GM23248 (cell line): ENCODE results near the gene TES. TPM values are rescaled to one million over a fixed set of nuclear protein-coding genes. Genes with fewer than 3 reads are reported as not detected.
"Not testable (repeated sequence)": the region's sequence is repeated elsewhere in the genome, so short reads cannot be mapped to it uniquely, and the experiment has no call there.

Source experiments
- DNase-seq: peaks from one replicate; pipeline ENCODE4 v3.0.0-alpha.2; 2015
- H2AFZ ChIP-seq: fragments of 200-600 bp; sonication (generic); 2 replicates; pipeline ENCODE4 v1.6.1; 2016; ENCODE audit warnings: antibody characterized with exemption
- H3F3A ChIP-seq: fragments of 200-600 bp; sonication (generic); 2 replicates; pipeline ENCODE4 v1.6.1; 2016; ENCODE audit warnings: mild to moderate bottlenecking, antibody characterized with exemption, mixed run types; ENCODE audit not compliant: insufficient read depth
- H3K27ac ChIP-seq: fragments of 200-600 bp; sonication (generic); 2 replicates; pipeline ENCODE4 v1.5.1; 2016; ENCODE audit warnings: mild to moderate bottlenecking
- H3K27me3 ChIP-seq: fragments of 200-600 bp; sonication (generic); replicated peaks from 2 replicates; pipeline ENCODE4 v1.6.1; 2016; ENCODE audit warnings: mild to moderate bottlenecking; ENCODE audit not compliant: insufficient read depth
- H3K36me3 ChIP-seq: fragments of 200-600 bp; sonication (generic); 2 replicates; pipeline ENCODE4 v1.6.1; 2016; ENCODE audit warnings: low read depth, mild to moderate bottlenecking
- H3K4me1 ChIP-seq: fragments of 200-600 bp; sonication (generic); 2 replicates; pipeline ENCODE4 v1.6.1; 2016; ENCODE audit warnings: mild to moderate bottlenecking; ENCODE audit not compliant: insufficient read depth
- H3K4me2 ChIP-seq: fragments of 200-600 bp; sonication (generic); one replicate; pipeline ENCODE4 v1.6.1; 2016; ENCODE audit warnings: mild to moderate bottlenecking; ENCODE audit not compliant: unreplicated experiment
- H3K4me3 ChIP-seq: fragments of 200-600 bp; sonication (generic); 2 replicates; pipeline ENCODE4 v1.5.1; 2016; ENCODE audit warnings: mild to moderate bottlenecking
- H3K79me2 ChIP-seq: fragments of 200-600 bp; sonication (generic); 2 replicates; pipeline ENCODE4 v1.6.1; 2016; ENCODE audit warnings: mild to moderate bottlenecking; ENCODE audit not compliant: insufficient read depth
- H3K9ac ChIP-seq: fragments of 200-600 bp; sonication (generic); 2 replicates; pipeline ENCODE4 v1.6.1; 2016; ENCODE audit warnings: mild to moderate bottlenecking
- H3K9me2 ChIP-seq: fragments of 200-600 bp; sonication (generic); 2 replicates; pipeline ENCODE4 v1.6.1; 2016; ENCODE audit warnings: mixed run types, mild to moderate bottlenecking, moderate library complexity; ENCODE audit not compliant: insufficient read depth
- H3K9me3 ChIP-seq: fragments of 200-600 bp; sonication (generic); one replicate; pipeline ENCODE4 v1.6.1; 2017; ENCODE audit warnings: low read depth
- H4K20me1 ChIP-seq: fragments of 200-600 bp; sonication (generic); 2 replicates; pipeline ENCODE4 v1.6.0; 2016; ENCODE audit not compliant: insufficient read depth
- EZH2 ChIP-seq: fragments of 200-600 bp; sonication (generic); IDR thresholded peaks from 2 replicates; pipeline ENCODE4 v1.6.1; 2018; ENCODE audit warnings: antibody characterized with exemption, mild to moderate bottlenecking; ENCODE audit not compliant: insufficient read depth, poor library complexity, severe bottlenecking
- EZH2phosphoT487 ChIP-seq: fragments of 200-600 bp; sonication (generic); IDR thresholded peaks from 2 replicates; pipeline ENCODE4 v1.6.1; 2018; ENCODE audit warnings: antibody characterized with exemption, moderate library complexity, mild to moderate bottlenecking, low read depth; ENCODE audit not compliant: insufficient read depth
- WGBS, 2 experiments: methylation state at CpG; one replicate each; pipeline ENCODE4 v1.1.6; 2015 to 2017; ENCODE audit warnings: low lambda C conversion rate in 2 of 2, low coverage in 1 of 2; ENCODE audit errors: missing lambda C conversion rate in 2 of 2; 5-methylcytosine and 5-hydroxymethylcytosine counted together
- in situ Hi-C: fragments of 300-500 bp; cut with MboI; formaldehyde crosslinking; loops from 2 replicates; pipeline ENCODE4 v1.15.0; 2020
- polyA plus RNA-seq: library from polyadenylated mRNA; unstranded; fragments of >200 nt; fragmentation: Nextera tagmentation; extraction: Ambion mirVana; gene quantifications from 2 replicates; pipeline ENCODE4 v1.2.1, GENCODE V29; 2016
- total RNA-seq: library from RNA; depleted of rRNA; stranded (reverse); fragments of >200 nt; shearing (Covaris generic); gene quantifications from 2 replicates; pipeline ENCODE4 v1.2.3, GENCODE V29; 2014

TES gene
- total and polyA plus RNA-seq, 2 experiments from 2014 or later = 32.5 to 41.5 TPM

GRCh38 chr7:116293139-116293538 lies 82.8 kb downstream of the TES start:
- Histone ChIP-seq H3K4me2 (no peak overlapping the region), H2AFZ (no peak overlapping the region), H3K36me3 (no peaks in the 10 kb centered on the region), H3K9me3 (no peaks in the 10 kb centered on the region), H3K79me2 (no peaks in the 10 kb centered on the region), H4K20me1 (no peaks in the 10 kb centered on the region), H3K27ac (no peak overlapping the region), H3K9me2 (no peaks in the 10 kb centered on the region), H3K9ac (no peak overlapping the region), H3K27me3 (no peaks in the 10 kb centered on the region), H3K4me3 (no peak overlapping the region), H3K4me1 (no peaks in the 10 kb centered on the region), H3F3A (no peaks in the 10 kb centered on the region)
- in situ Hi-C loops = no loop called here
- DNase-seq = no peak
- 85 to 93% methylated on average over 1 of the region's 1 CpG for WGBS, 2 experiments
- TF ChIP-seq EZH2phosphoT487 = no peak
- TF ChIP-seq EZH2 = no peak

GRCh38 chr7:116293633-116294032 lies 83.3 kb downstream of the TES start:
- H3K4me3 ChIP-seq = no peak overlapping the region
- no peak overlapping the region for H3K27ac ChIP-seq
- H3K4me1 ChIP-seq = no peaks in the 10 kb centered on the region
- WGBS, 2 experiments = 59 to 63% methylated on average over 3 of the region's 3 CpGs
- no peaks in the 10 kb centered on the region for H3F3A ChIP-seq
- no peak for DNase-seq
- H2AFZ ChIP-seq = no peak overlapping the region
- H3K36me3 ChIP-seq = no peaks in the 10 kb centered on the region
- no peak overlapping the region for H3K4me2 ChIP-seq
- no peaks in the 10 kb centered on the region for H4K20me1 ChIP-seq
- H3K27me3 ChIP-seq = no peaks in the 10 kb centered on the region
- no peaks in the 10 kb centered on the region for H3K79me2 ChIP-seq
- no peaks in the 10 kb centered on the region for H3K9me3 ChIP-seq
- in situ Hi-C loops = no loop called here
- H3K9ac ChIP-seq = no peak overlapping the region
- H3K9me2 ChIP-seq = no peaks in the 10 kb centered on the region
- TF ChIP-seq EZH2 (no peak), EZH2phosphoT487 (no peak)

- in situ Hi-C loops, H3K9me3 ChIP-seq, H3K27me3 ChIP-seq, H3K4me2 ChIP-seq, DNase-seq, H3K9ac ChIP-seq, H3K4me1 ChIP-seq, H3F3A ChIP-seq, H2AFZ ChIP-seq, H3K9me2 ChIP-seq, H3K79me2 ChIP-seq, H3K36me3 ChIP-seq, H3K4me3 ChIP-seq, H3K27ac ChIP-seq, H4K20me1 ChIP-seq: not testable (repeated sequence)
These were observed 85.6 kb downstream of the TES start for GRCh38 chr7:116295903-116296302.

- no peaks in the 10 kb centered on the region for H3F3A ChIP-seq
- TF ChIP-seq EZH2 (no peak), EZH2phosphoT487 (no peak)
These were observed 87.7 kb downstream of the TES start for GRCh38 chr7:116298055-116298454.

GRCh38 chr7:116298576-116298975 lies 88.2 kb downstream of the TES start:
- Histone ChIP-seq H2AFZ (no peak overlapping the region), H3K4me1 (no peaks in the 10 kb centered on the region), H4K20me1 (no peaks in the 10 kb centered on the region), H3K4me3 (no peak overlapping the region), H3K9me2 (no peaks in the 10 kb centered on the region), H3K9ac (no peak overlapping the region), H3K36me3 (no peaks in the 10 kb centered on the region), H3K79me2 (no peaks in the 10 kb centered on the region), H3K27me3 (no peaks in the 10 kb centered on the region), H3K9me3 (no peaks in the 10 kb centered on the region), H3K27ac (no peak overlapping the region), H3K4me2 (no peak overlapping the region), H3F3A (no peaks in the 10 kb centered on the region)
- WGBS, 2 experiments = 89 to 94% methylated on average over 3 of the region's 3 CpGs
- in situ Hi-C loops = no loop called here
- no peak for TF ChIP-seq EZH2
- TF ChIP-seq EZH2phosphoT487 = no peak
- DNase-seq = no peak

More at GRCh38 chr7:116298055-116298454, 87.7 kb downstream of the TES start:
- Histone ChIP-seq H3K9ac (no peak overlapping the region), H2AFZ (no peak overlapping the region), H3K79me2 (no peaks in the 10 kb centered on the region), H3K36me3 (no peaks in the 10 kb centered on the region), H4K20me1 (no peaks in the 10 kb centered on the region), H3K4me3 (no peak overlapping the region), H3K9me2 (no peaks in the 10 kb centered on the region), H3K27ac (no peak overlapping the region), H3K9me3 (no peaks in the 10 kb centered on the region), H3K27me3 (no peaks in the 10 kb centered on the region), H3K4me1 (no peaks in the 10 kb centered on the region), H3K4me2 (no peak overlapping the region)
- no peak for DNase-seq
- in situ Hi-C loops = no loop called here
- 63 to 100% methylated on average over 1 of the region's 1 CpG for WGBS, 2 experiments
